WTC11 (cell line): Measurements from ENCODE around the gene AKT1S1.

Source experiments
- ATF2 ChIP-seq: sonication (generic); formaldehyde crosslinking; IDR thresholded peaks from 2 replicates; pipeline ENCODE4 v1.8.1; 2022; ENCODE audit warnings: low read depth, missing genetic modification reagents, borderline replicate concordance
- ATF3 ChIP-seq: sonication (generic); formaldehyde crosslinking; conservative IDR thresholded peaks from 2 replicates; pipeline ENCODE4 v1.8.1; 2022; ENCODE audit warnings: mild to moderate bottlenecking, missing genetic modification reagents
- CTCF ChIP-seq: fragments of 200-600 bp; IDR thresholded peaks from 2 replicates; pipeline ENCODE4 v1.8.0; 2022; ENCODE audit warnings: antibody characterized with exemption
- E2F1 ChIP-seq: sonication (generic); formaldehyde crosslinking; IDR thresholded peaks from 2 replicates; pipeline ENCODE4 v1.8.0; 2022; ENCODE audit warnings: mild to moderate bottlenecking, missing genetic modification reagents
- E2F4 ChIP-seq: sonication (generic); formaldehyde crosslinking; IDR thresholded peaks from 2 replicates; pipeline ENCODE4 v1.8.1; 2022; ENCODE audit warnings: low read depth, mild to moderate bottlenecking, moderate library complexity, missing genetic modification reagents, borderline replicate concordance
- ELF4 ChIP-seq: sonication (generic); formaldehyde crosslinking; IDR thresholded peaks from 2 replicates; pipeline ENCODE4 v1.8.1; 2022; ENCODE audit warnings: low read depth, mild to moderate bottlenecking, moderate library complexity, missing genetic modification reagents
- ESRRA ChIP-seq: sonication (generic); formaldehyde crosslinking; IDR thresholded peaks from 2 replicates; pipeline ENCODE4 v1.8.1; 2022; ENCODE audit warnings: mild to moderate bottlenecking, missing genetic modification reagents, borderline replicate concordance
- MAX ChIP-seq: sonication (generic); formaldehyde crosslinking; IDR thresholded peaks from 2 replicates; pipeline ENCODE4 v1.8.0; 2022; ENCODE audit warnings: mild to moderate bottlenecking, missing genetic modification reagents
- MYBL2 ChIP-seq: sonication (generic); formaldehyde crosslinking; IDR thresholded peaks from 2 replicates; pipeline ENCODE4 v1.8.1; 2023; ENCODE audit warnings: mild to moderate bottlenecking, moderate library complexity, missing genetic modification reagents
- PRDM15 ChIP-seq: sonication (generic); formaldehyde crosslinking; IDR thresholded peaks from 2 replicates; pipeline ENCODE4 v1.8.0; 2022; ENCODE audit warnings: missing genetic modification reagents
- RELA ChIP-seq: sonication (generic); formaldehyde crosslinking; IDR thresholded peaks from 2 replicates; pipeline ENCODE4 v1.8.1; 2022; ENCODE audit warnings: missing genetic modification reagents, mild to moderate bottlenecking, borderline replicate concordance
- TP53 ChIP-seq: sonication (generic); formaldehyde crosslinking; IDR thresholded peaks from 2 replicates; pipeline ENCODE4 v1.8.1; 2023; ENCODE audit warnings: mild to moderate bottlenecking, missing genetic modification reagents
- USF1 ChIP-seq: sonication (generic); formaldehyde crosslinking; IDR thresholded peaks from 2 replicates; pipeline ENCODE4 v1.8.0; 2022; ENCODE audit warnings: mild to moderate bottlenecking, missing genetic modification reagents
- ZNF232 ChIP-seq: sonication (generic); formaldehyde crosslinking; IDR thresholded peaks from 2 replicates; pipeline ENCODE4 v1.8.0; 2022; ENCODE audit warnings: mild to moderate bottlenecking, missing genetic modification reagents

- TF ChIP-seq ESRRA (no peak), CTCF (no peak), RELA (CRISPR knock-in tag) (no peak), ELF4 (CRISPR knock-in tag) (no peak), ATF3 (CRISPR knock-in tag) (no peak), E2F4 (no peak), TP53 (no peak), ZNF232 (no peak), ATF2 (CRISPR knock-in tag) (no peak), USF1 (CRISPR knock-in tag) (no peak), E2F1 (CRISPR knock-in tag) (no peak), PRDM15 (CRISPR knock-in tag) (no peak), MYBL2 (no peak), MAX (CRISPR knock-in tag) (no peak)
Measured at GRCh38 chr19:49837425-49837824, 39.7 kb downstream of the AKT1S1 start.
